MM.1S (cell line): ENCODE data around the gene LRMDA.

Source experiments
- DNase-seq: peaks from one replicate; pipeline ENCODE4 v3.0.0-alpha.2; 2015
- H2AFZ ChIP-seq: fragments of 300-600 bp; sonication (generic); 2 replicates; pipeline ENCODE4 v1.6.0; 2016; ENCODE audit warnings: antibody characterized with exemption, low read length
- H3F3A ChIP-seq: fragments of 300-600 bp; sonication (generic); 2 replicates; pipeline ENCODE4 v1.6.1; 2016; ENCODE audit warnings: mild to moderate bottlenecking, antibody characterized with exemption, low read length, moderate library complexity, mixed read lengths; ENCODE audit not compliant: insufficient read depth
- H3K27ac ChIP-seq: fragments of 300-600 bp; sonication (generic); 2 replicates; pipeline ENCODE4 v1.5.1; 2016; ENCODE audit warnings: mild to moderate bottlenecking, low read length
- H3K27me3 ChIP-seq: fragments of 300-600 bp; sonication (generic); replicated peaks from 2 replicates; pipeline ENCODE4 v1.6.0; 2016; ENCODE audit warnings: low read length; ENCODE audit not compliant: insufficient read depth
- H3K36me3 ChIP-seq: fragments of 300-600 bp; sonication (generic); replicated peaks from 2 replicates; pipeline ENCODE4 v1.6.1; 2016; ENCODE audit warnings: mild to moderate bottlenecking, low read length, mixed read lengths; ENCODE audit not compliant: insufficient read depth
- H3K4me1 ChIP-seq: fragments of 300-600 bp; sonication (generic); 2 replicates; pipeline ENCODE4 v1.6.1; 2016; ENCODE audit warnings: low read length, mixed read lengths
- H3K4me2 ChIP-seq: fragments of 300-600 bp; sonication (generic); 2 replicates; pipeline ENCODE4 v1.6.0; 2016; ENCODE audit warnings: low read depth, low read length
- H3K4me3 ChIP-seq: fragments of 300-600 bp; sonication (generic); 2 replicates; pipeline ENCODE4 v1.5.1; 2016; ENCODE audit warnings: low read length, mixed read lengths
- H3K79me2 ChIP-seq: fragments of 300-600 bp; sonication (generic); 2 replicates; pipeline ENCODE4 v1.6.1; 2016; ENCODE audit warnings: mixed run types, low read length, mixed read lengths
- H3K9ac ChIP-seq: fragments of 300-600 bp; sonication (generic); 2 replicates; pipeline ENCODE4 v1.6.1; 2016; ENCODE audit warnings: low read length, mixed read lengths
- H3K9me2 ChIP-seq: fragments of 300-600 bp; sonication (generic); replicated peaks from 2 replicates; pipeline ENCODE4 v1.6.1; 2016; ENCODE audit warnings: mild to moderate bottlenecking, low read length, mixed read lengths; ENCODE audit not compliant: insufficient read depth
- H3K9me3 ChIP-seq: fragments of 300-600 bp; sonication (generic); replicated peaks from 2 replicates; pipeline ENCODE4 v1.6.1; 2016; ENCODE audit warnings: mild to moderate bottlenecking, low read length, mixed read lengths; ENCODE audit not compliant: insufficient read depth
- H4K20me1 ChIP-seq: fragments of 300-600 bp; sonication (generic); 2 replicates; pipeline ENCODE4 v1.6.1; 2016; ENCODE audit warnings: mild to moderate bottlenecking, low read length, moderate library complexity, mixed read lengths; ENCODE audit not compliant: insufficient read depth
- EZH2 ChIP-seq: fragments of 300-600 bp; sonication (generic); optimal IDR thresholded peaks from 2 replicates; pipeline ENCODE3; 2017; ENCODE audit warnings: low read depth, mild to moderate bottlenecking, antibody characterized with exemption, low read length, mixed read lengths
- EZH2phosphoT487 ChIP-seq: fragments of 300-600 bp; sonication (generic); IDR thresholded peaks from 2 replicates; pipeline ENCODE4 v1.6.1; 2018; ENCODE audit warnings: antibody characterized with exemption, low read length
- TF ChIP-seq, protein P1 (sequence below): fragments of 300-600 bp; sonication (generic); IDR thresholded peaks from 2 replicates; pipeline ENCODE4 v1.5.1; 2016; ENCODE audit warnings: antibody characterized with exemption, low read length, mixed read lengths

The LRMDA gene

DNA sequence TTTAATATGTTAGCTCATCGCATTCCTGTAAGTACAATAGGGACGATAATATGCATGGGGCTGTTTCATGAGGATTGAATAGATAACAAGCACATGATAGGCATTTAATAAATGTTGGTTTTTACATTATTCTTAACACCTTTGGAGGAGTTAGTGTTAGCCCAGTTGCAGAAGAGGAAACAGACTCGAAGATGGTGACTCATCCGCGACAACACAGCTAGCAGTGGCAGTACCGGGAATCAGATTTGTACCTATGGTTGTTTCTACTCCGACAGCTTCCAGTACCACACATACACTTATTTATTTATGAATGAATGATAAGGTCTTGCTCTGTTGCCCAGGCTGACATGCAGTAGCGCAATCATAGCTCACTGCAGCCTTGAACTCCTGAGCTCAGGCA lies 2.9 kb downstream of the LRMDA start:
- no peaks in the 10 kb centered on the region for H3K9me3 ChIP-seq
- H3K36me3 ChIP-seq: no peaks in the 10 kb centered on the region
- no peak for TF ChIP-seq EZH2
- no peak for TF ChIP-seq EZH2phosphoT487
- TF ChIP-seq, protein P1, sequence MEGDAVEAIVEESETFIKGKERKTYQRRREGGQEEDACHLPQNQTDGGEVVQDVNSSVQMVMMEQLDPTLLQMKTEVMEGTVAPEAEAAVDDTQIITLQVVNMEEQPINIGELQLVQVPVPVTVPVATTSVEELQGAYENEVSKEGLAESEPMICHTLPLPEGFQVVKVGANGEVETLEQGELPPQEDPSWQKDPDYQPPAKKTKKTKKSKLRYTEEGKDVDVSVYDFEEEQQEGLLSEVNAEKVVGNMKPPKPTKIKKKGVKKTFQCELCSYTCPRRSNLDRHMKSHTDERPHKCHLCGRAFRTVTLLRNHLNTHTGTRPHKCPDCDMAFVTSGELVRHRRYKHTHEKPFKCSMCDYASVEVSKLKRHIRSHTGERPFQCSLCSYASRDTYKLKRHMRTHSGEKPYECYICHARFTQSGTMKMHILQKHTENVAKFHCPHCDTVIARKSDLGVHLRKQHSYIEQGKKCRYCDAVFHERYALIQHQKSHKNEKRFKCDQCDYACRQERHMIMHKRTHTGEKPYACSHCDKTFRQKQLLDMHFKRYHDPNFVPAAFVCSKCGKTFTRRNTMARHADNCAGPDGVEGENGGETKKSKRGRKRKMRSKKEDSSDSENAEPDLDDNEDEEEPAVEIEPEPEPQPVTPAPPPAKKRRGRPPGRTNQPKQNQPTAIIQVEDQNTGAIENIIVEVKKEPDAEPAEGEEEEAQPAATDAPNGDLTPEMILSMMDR: no peak
- H2AFZ ChIP-seq: no peak overlapping the region
- H4K20me1 ChIP-seq: no peaks in the 10 kb centered on the region
- H3K27me3 ChIP-seq: no peaks in the 10 kb centered on the region
- no peak for DNase-seq
- H3K27ac ChIP-seq: no peak overlapping the region
- H3F3A ChIP-seq: no peaks in the 10 kb centered on the region
- H3K9me2 ChIP-seq: no peaks in the 10 kb centered on the region
- H3K4me3 ChIP-seq: no peak overlapping the region
- no peak overlapping the region for H3K4me2 ChIP-seq
- H3K9ac ChIP-seq: no peak overlapping the region
- H3K79me2 ChIP-seq: no peaks in the 10 kb centered on the region
- H3K4me1 ChIP-seq: no peaks in the 10 kb centered on the region

DNA sequence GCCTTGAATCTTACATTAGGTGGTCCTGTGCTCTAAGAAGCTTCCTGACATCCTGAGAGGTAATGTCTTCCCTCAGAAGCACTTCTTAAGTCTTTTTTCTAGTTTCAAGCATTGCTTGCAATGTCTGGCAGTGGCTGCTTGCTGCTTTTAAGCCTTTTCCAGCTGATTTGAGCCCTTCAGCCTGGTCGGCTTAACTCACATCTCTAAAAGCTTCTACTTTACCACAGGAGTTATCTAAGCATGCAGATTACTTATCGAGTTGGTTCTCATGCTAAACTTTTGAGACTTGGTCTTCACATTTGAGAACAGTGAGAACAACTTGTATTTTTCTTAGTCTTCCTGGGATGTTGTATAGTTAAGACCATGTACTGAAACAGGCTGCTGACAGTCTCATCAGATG lies 3.9 kb downstream of the LRMDA start:
- Histone ChIP-seq H3K9me3 (no peaks in the 10 kb centered on the region), H4K20me1 (no peaks in the 10 kb centered on the region), H3K27me3 (no peaks in the 10 kb centered on the region), H3F3A (no peaks in the 10 kb centered on the region), H3K4me3 (no peak overlapping the region), H3K9ac (no peak overlapping the region), H3K4me2 (no peak overlapping the region), H3K27ac (no peak overlapping the region), H3K79me2 (no peaks in the 10 kb centered on the region), H3K4me1 (no peaks in the 10 kb centered on the region), H2AFZ (no peak overlapping the region), H3K36me3 (no peaks in the 10 kb centered on the region), H3K9me2 (no peaks in the 10 kb centered on the region)
- TF ChIP-seq EZH2phosphoT487 (no peak), EZH2 (no peak)
- TF ChIP-seq, protein P1: no peak
- no peak for DNase-seq

DNA sequence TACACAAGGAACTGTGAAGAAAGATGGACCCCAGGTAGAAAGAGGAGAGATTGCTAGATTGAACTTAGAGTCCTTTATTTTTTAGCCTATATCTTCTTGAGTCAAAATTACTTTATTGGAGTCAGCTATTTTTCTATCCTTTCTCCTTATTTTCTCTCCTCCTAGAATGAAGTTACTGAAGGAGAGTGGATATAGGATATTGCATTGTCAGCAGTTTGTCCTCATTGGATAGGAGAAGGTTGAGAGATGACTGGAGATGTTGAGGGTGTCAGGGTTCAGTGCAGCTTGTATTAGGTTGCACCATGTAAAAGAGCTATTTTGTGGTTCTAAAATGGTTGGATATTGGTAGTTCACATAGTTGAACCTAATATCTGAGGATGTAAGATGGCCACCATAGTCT lies 5.5 kb downstream of the LRMDA start:
- Histone ChIP-seq H4K20me1 (no peaks in the 10 kb centered on the region), H3K9me3 (no peaks in the 10 kb centered on the region), H3K79me2 (no peaks in the 10 kb centered on the region), H3K27me3 (no peaks in the 10 kb centered on the region), H3K4me3 (no peak overlapping the region), H3K36me3 (no peaks in the 10 kb centered on the region), H3K4me1 (no peaks in the 10 kb centered on the region), H3K9me2 (no peaks in the 10 kb centered on the region), H2AFZ (no peak overlapping the region), H3K4me2 (no peak overlapping the region), H3K9ac (no peak overlapping the region), H3K27ac (no peak overlapping the region), H3F3A (no peaks in the 10 kb centered on the region)
- DNase-seq: no peak
- TF ChIP-seq EZH2phosphoT487: no peak
- TF ChIP-seq EZH2: no peak
- TF ChIP-seq, protein P1: no peak
